NT2/D1 (cell line): ENCODE data around the gene LARGE2.

Experiments used
- DNase-seq: peaks from one replicate; pipeline ENCODE4 v3.0.0-alpha.2; 2011; ENCODE audit warnings: low read depth, low spot score
- H3K27me3 ChIP-seq: 2 replicates; pipeline ENCODE4 v1.6.0; 2011; ENCODE audit warnings: mild to moderate bottlenecking; ENCODE audit not compliant: insufficient read length, insufficient read depth
- H3K36me3 ChIP-seq: 2 replicates; pipeline ENCODE4 v1.6.1; 2011; ENCODE audit warnings: mild to moderate bottlenecking, low read length, mixed read lengths; ENCODE audit not compliant: insufficient read depth, insufficient read length
- H3K4me1 ChIP-seq: 2 replicates; pipeline ENCODE4 v1.5.1; 2011; ENCODE audit not compliant: insufficient read depth, insufficient read length
- H3K4me3 ChIP-seq: 2 replicates; pipeline ENCODE4 v1.5.1; 2011; ENCODE audit warnings: low read depth; ENCODE audit not compliant: insufficient read length
- H3K9ac ChIP-seq: 2 replicates; pipeline ENCODE4 v1.6.0; 2011; ENCODE audit warnings: low read depth; ENCODE audit not compliant: insufficient read length
- H3K9me3 ChIP-seq: 2 replicates; pipeline ENCODE4 v1.5.1; 2011; ENCODE audit warnings: mild to moderate bottlenecking, low read length; ENCODE audit not compliant: insufficient read depth
- SUZ12 ChIP-seq: IDR thresholded peaks from 2 replicates; pipeline ENCODE4 v1.6.1; 2011; ENCODE audit not compliant: insufficient read length, insufficient read depth; ENCODE audit errors: extremely low read depth
- YY1 ChIP-seq: IDR thresholded peaks from 2 replicates; pipeline ENCODE4 v1.6.1; 2011; ENCODE audit not compliant: insufficient read length, insufficient read depth
- ZNF274 ChIP-seq: IDR thresholded peaks from 2 replicates; pipeline ENCODE4 v1.6.1; 2011; ENCODE audit warnings: mild to moderate bottlenecking, low read depth, low read length

LARGE2 gene

GRCh38 chr11:45909594-45910475 is 12.6 kb upstream of the LARGE2 start:
- no peaks in the 10 kb centered on the region for H3K9me3 ChIP-seq
- peaks cover 69% of the 10 kb centered on the region for H3K36me3 ChIP-seq
- no peak for DNase-seq
- H3K4me3 ChIP-seq, result no peak overlapping the region
- TF ChIP-seq ZNF274 (no peak), YY1 (no peak), SUZ12 (no peak)
- peaks cover 21% of the 10 kb centered on the region for H3K4me1 ChIP-seq
- no peak overlapping the region for H3K9ac ChIP-seq
- H3K27me3 ChIP-seq, result no peaks in the 10 kb centered on the region

GRCh38 chr11:45910623-45911022 is 11.8 kb upstream of the LARGE2 start:
- DNase-seq, result no peak
- Histone ChIP-seq H3K4me1 (peaks cover 21% of the 10 kb centered on the region), H3K4me3 (no peak overlapping the region), H3K27me3 (no peaks in the 10 kb centered on the region), H3K9me3 (no peaks in the 10 kb centered on the region), H3K36me3 (peaks cover 72% of the 10 kb centered on the region), H3K9ac (no peak overlapping the region)
- no peak for TF ChIP-seq SUZ12

- DNase-seq, result no peak
- Histone ChIP-seq H3K4me3 (no peak overlapping the region), H3K9ac (peak overlapping the region; percentile 7), H3K27me3 (no peaks in the 10 kb centered on the region), H3K9me3 (no peaks in the 10 kb centered on the region), H3K4me1 (peaks cover 13% of the 10 kb centered on the region), H3K36me3 (peaks cover 69% of the 10 kb centered on the region)
- TF ChIP-seq YY1, result no peak
- no peak for TF ChIP-seq ZNF274
- no peak for TF ChIP-seq SUZ12
These were observed 8.9 kb upstream of the LARGE2 start for GRCh38 chr11:45913514-45913913.

GRCh38 chr11:45913942-45914635 is 8.4 kb upstream of the LARGE2 start:
- TF ChIP-seq SUZ12 (no peak), YY1 (no peak)
- H3K36me3 ChIP-seq, result peaks cover 65% of the 10 kb centered on the region
- H3K4me1 ChIP-seq, result peaks cover 15% of the 10 kb centered on the region

GRCh38 chr11:45915446-45915845 is 7.0 kb upstream of the LARGE2 start:
- Histone ChIP-seq H3K4me3 (no peak overlapping the region), H3K36me3 (peaks cover 52% of the 10 kb centered on the region), H3K27me3 (peaks cover 6% of the 10 kb centered on the region), H3K9me3 (no peaks in the 10 kb centered on the region), H3K9ac (peak overlapping the region; percentile 43), H3K4me1 (peaks cover 18% of the 10 kb centered on the region)
- DNase-seq, result no peak
- TF ChIP-seq ZNF274 (no peak), YY1 (no peak), SUZ12 (no peak)

More at GRCh38 chr11:45913942-45914635, 8.4 kb upstream of the LARGE2 start:
- H3K9ac ChIP-seq, result no peak overlapping the region
- H3K4me3 ChIP-seq, result no peak overlapping the region
- no peaks in the 10 kb centered on the region for H3K9me3 ChIP-seq
- no peak for DNase-seq
- peaks cover under 1% of the 10 kb centered on the region for H3K27me3 ChIP-seq

- Histone ChIP-seq H3K9me3 (no peaks in the 10 kb centered on the region), H3K9ac (peak overlapping the region; percentile 97), H3K4me3 (peak overlapping the region; percentile 98), H3K36me3 (peaks cover 40% of the 10 kb centered on the region), H3K4me1 (peaks cover 22% of the 10 kb centered on the region), H3K27me3 (peaks cover 21% of the 10 kb centered on the region)
- TF ChIP-seq ZNF274 (no peak), YY1 (no peak), SUZ12 (no peak)
- DNase-seq, result no peak
These were observed 5.2 kb upstream of the LARGE2 start for GRCh38 chr11:45917286-45917622.

- Histone ChIP-seq H3K4me1 (peaks cover 22% of the 10 kb centered on the region), H3K36me3 (peaks cover 36% of the 10 kb centered on the region), H3K9me3 (no peaks in the 10 kb centered on the region), H3K27me3 (peaks cover 21% of the 10 kb centered on the region), H3K4me3 (peak within 1 kb of the TSS; percentile 98), H3K9ac (peak within 1 kb of the TSS; percentile 97)
- no peak for TF ChIP-seq YY1
- TF ChIP-seq SUZ12, result no peak
- TF ChIP-seq ZNF274, result no peak
- DNase-seq, result peak; percentile 98
These were observed 4.7 kb upstream of the LARGE2 start, which contains the start of gene PEX16 for GRCh38 chr11:45917623-45918330. PEX16 (minus strand) TSS chr11:45917877; CDS start chr11:45917811, 66 bp downstream.
